D341Med (cell line): ENCODE data around the gene FBXO42.

Experiments used
- DNase-seq: peaks from one replicate; pipeline ENCODE4 v3.0.0; 2012; ENCODE audit warnings: low spot score

The FBXO42 gene

GRCh38 chr1:16204216-16204615 lies 148.1 kb downstream of the FBXO42 start:
- DNase-seq: no peak

GRCh38 chr1:16203550-16203949 lies 148.7 kb downstream of the FBXO42 start:
- DNase-seq: no peak

- no peak for DNase-seq
These were observed 149.7 kb downstream of the FBXO42 start for GRCh38 chr1:16202281-16203210.

- DNase-seq: no peak
These were observed 152.6 kb downstream of the FBXO42 start for GRCh38 chr1:16199700-16200099.

GRCh38 chr1:16199157-16199501 lies 153.2 kb downstream of the FBXO42 start:
- no peak for DNase-seq

- DNase-seq: no peak
These were observed 153.7 kb downstream of the FBXO42 start for GRCh38 chr1:16198444-16199156.

GRCh38 chr1:16196874-16197273 lies 155.4 kb downstream of the FBXO42 start:
- no peak for DNase-seq
